GM21447 (cell line): ENCODE measurements around the gene ZNG1A.
"Not testable (repeated sequence)": the region's sequence is repeated elsewhere in the genome, so short reads cannot be mapped to it uniquely, and the experiment has no call there.

Experiments used
- ATAC-seq: cut with Tn5 transposase; IDR thresholded peaks from one replicate; pipeline ENCODE4 v1.9.1; 2021; ENCODE audit not compliant: unreplicated experiment

Gene ZNG1A

GRCh38 chr9:98775-99174, 80.1 kb downstream of the ZNG1A start:
- ATAC-seq: not testable (repeated sequence)

DNA sequence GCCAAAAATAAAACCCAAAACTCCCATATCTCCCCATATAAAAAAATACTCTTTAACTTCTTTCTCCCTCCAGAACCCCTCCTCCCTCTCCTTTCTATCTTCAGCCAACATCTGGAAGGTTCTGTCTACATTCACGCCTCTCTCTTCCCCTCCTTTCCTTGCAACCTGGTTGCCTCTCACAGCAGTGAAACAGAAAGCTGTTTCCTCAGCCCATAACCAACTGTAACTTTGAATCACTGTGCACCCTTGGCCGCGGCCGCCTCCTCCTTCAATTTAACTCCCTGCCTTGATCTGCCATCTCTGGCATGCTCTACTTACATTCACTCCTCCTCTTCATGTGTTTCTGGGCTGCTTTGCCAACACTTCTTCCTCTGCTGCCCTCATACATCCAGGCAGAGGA, 83.9 kb downstream of the ZNG1A start:
- not testable (repeated sequence) for ATAC-seq

GRCh38 chr9:94323-94722, 84.5 kb downstream of the ZNG1A start:
- not testable (repeated sequence) for ATAC-seq

DNA sequence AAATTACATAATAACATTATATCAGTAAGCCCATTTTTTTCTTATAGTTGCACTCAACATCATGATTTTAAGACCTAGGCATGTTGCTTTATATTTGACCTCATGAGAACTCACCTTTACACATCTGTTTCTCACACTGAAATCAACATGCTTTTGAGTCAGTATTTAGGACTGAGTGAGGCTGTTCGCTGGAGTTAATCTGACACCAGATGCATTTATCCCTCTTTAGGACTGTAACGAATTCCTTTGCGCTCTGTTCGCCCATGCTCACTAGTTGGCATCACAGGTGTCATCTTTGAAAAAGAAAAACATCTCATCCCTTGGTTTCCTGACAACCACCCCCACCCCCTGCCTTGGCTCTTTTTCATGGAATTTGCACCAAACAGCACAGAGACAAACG, 84.9 kb downstream of the ZNG1A start:
- ATAC-seq: not testable (repeated sequence)

GRCh38 chr9:90851-91250, 88.0 kb downstream of the ZNG1A start:
- not testable (repeated sequence) for ATAC-seq

DNA sequence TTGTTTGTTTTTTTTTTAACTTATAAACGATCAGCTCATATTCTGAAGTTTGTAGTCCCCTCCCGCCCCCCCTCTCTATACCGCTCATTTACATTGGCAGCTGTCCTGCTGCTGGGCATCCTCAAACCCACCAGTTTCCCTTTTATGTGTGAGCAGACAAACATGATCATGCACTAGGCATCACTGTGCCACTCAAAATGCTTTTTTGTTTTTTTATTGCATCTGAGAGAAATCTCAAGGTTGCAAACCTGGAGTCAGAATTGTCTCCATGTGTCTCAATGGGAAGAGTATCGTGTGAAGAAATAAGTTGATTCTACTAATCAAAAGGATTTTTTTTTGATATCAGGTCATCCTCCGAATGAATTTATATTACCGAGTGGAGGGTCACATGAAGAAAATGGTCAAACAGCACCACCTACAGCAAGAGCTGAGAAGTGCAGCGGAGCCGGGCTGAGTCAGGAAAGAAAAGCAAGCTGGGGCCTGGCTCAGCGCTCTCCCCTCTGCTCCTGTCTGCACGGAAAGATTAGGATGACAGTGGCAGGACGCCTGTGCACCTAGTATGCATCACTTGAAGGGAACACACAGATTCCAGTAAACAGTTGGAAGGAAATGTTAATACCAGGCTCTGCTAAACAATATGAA, 90.3 kb downstream of the ZNG1A start:
- ATAC-seq: peak; percentile 66

DNA sequence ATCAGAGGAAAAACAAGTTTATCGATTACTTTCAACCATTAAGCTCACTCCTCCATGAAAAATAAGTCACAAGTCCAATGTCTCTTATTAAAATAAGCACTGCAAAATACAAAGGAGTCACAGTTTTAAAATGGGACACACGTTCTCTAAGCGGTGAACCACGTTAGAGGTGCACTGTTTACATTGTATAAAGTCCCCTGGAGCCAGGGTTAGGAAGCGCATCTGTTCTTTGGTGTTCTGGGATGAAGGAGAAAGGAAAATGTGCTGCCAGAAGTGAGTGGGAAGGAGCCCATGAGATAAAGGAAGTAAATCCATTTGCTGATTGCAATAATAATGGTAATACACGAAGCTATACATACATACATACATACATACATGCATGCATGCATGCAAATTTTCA, 91.0 kb downstream of the ZNG1A start:
- ATAC-seq: not testable (repeated sequence)

DNA sequence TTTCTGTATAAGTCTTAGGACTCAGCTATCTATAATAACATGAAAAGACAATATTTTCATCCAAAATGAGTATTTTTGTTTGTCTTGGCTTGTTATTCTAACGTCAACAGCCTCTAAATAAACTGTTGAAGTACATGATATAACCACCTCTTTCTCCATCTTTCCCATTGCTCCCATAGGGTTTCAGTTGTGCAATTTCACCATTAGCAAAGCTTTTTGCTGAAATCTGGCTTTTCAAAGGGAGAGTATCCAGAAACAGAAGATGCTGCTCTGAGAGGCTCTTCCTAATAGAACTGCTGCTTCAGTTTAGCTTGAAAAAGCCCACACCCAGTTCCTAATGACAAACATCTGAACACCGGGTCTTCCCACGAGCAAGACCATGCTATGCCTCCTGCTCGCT, 91.8 kb downstream of the ZNG1A start:
- not testable (repeated sequence) for ATAC-seq

DNA sequence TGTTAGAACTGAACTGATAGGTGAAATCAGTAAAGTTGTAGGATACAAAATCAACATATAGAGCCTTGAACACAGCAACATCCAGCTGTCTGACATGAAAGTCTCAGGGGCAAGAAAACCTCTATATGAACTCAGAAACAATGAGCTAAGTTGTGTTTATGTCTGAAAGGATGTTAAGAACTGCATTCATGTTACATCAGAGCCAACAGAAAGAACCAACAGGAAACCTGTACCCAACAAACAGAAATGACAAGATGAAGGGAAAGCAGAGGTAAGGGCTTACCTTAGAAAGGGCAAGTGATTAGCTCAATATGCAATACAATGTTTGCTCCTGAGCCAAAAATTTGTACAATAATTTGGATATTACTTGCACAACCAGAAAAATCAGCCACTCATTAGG, 92.2 kb downstream of the ZNG1A start:
- not testable (repeated sequence) for ATAC-seq

GRCh38 chr9:82932-83689, 95.7 kb downstream of the ZNG1A start:
- ATAC-seq: not testable (repeated sequence)

- ATAC-seq: not testable (repeated sequence)
Measured at GRCh38 chr9:78333-78732, 100.5 kb downstream of the ZNG1A start.

DNA sequence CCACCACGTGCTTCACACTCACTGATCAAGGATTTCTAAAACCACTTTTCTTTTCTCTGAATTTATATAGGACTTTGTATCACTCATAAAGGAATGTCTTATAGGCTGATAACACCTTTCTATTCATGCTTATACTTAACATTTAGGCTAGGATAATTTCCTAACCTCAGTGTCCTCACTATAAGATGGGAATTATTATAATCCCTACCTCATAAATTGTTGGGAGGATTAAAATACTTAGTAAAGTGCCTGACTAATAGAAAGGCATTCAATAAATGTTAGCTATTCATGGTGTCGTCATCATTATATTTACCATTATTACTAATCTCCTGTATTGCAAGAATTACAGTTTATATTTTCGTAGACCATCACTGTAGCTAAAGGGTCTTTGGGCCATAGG, 102.5 kb downstream of the ZNG1A start:
- not testable (repeated sequence) for ATAC-seq

GRCh38 chr9:73900-74525, 104.8 kb downstream of the ZNG1A start:
- ATAC-seq: not testable (repeated sequence)

DNA sequence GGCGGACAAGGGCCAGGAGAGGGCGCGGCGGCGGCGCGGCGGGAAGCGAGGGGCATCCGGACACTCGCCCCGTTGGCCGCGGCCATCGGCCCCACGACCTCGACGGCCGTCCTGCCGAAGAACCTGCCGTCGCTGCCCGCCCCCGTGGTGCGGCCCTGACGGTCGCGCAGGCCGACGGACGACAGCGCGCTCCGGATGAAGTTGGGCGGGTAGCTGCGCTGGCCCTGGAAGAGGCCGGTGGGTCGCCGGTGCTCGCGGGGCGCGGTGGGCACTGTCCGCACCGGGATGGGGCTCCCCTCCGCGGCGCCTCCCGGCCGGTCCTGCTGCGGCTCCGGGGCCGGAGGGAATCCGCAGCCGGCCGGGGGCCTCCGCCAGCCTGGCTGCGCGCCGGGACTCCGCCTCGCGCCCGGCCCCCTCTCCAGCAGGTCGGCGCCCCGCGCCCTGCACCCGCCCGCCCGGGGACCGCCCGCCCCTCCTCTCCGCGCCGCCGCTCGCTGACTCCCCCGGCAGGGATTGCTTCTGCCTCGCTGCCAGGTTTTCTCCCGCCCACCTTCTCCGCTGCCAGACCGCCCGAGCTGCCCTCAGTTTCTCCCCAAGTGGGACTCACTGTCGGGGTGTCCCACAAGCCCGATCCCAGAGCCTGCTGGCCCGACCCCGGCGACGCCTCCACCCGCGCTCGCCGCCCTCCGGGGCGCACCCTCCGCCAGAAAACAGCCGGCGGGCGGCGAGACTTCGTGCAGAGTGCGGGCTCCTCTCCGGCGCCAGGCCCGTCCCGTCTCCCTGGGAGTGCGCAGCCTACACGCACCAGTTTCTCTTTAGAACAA, 105.6 kb downstream of the ZNG1A start:
- not testable (repeated sequence) for ATAC-seq
